GM12878 (cell line): ENCODE measurements around the gene HMGN5. TPM values are rescaled to one million over a fixed set of nuclear protein-coding genes. Genes with fewer than 3 reads are reported as not detected.

ENCODE experiments used
- ATAC-seq: fragments of 200-7000 bp; cut with Tn5 transposase; 3 replicates; pipeline ENCODE4 v1.9.1; 2020; ENCODE audit warnings: mild to moderate bottlenecking, moderate library complexity
- BruUV-seq: library from RNA; stranded (reverse); fragments of 400-500 nt; replicated peaks from 2 replicates; lab custom pipeline; 2021; lab: Mats Ljungman, UMichigan
- CTCF ChIA-PET: fragments of 300-600 bp; sonication (Branson Sonifier 250); formaldehyde crosslinking; extraction: SDS; loops from one replicate; lab custom pipeline; 2021; ENCODE audit warnings: inconsistent platforms; lab: Yijun Ruan, JAX
- POLR2A ChIA-PET: fragments of 350-600 bp; formaldehyde crosslinking; extraction: SDS; loops from one replicate; lab custom pipeline; 2021; ENCODE audit warnings: inconsistent platforms; lab: Charles Lee
- RAD21 ChIA-PET: fragments of 300-600 bp; sonication (Branson Sonifier 250); formaldehyde crosslinking; loops from one replicate; lab custom pipeline; 2023; ENCODE audit warnings: antibody characterized with exemption; ENCODE audit not compliant: unreplicated experiment; lab: Charles Lee
- SMC1A ChIA-PET: fragments of 300-600 bp; sonication (Branson Sonifier 250); formaldehyde crosslinking; loops from one replicate; lab custom pipeline; 2023; ENCODE audit not compliant: unreplicated experiment, uncharacterized antibody; lab: Charles Lee
- DNase-seq: peaks from one replicate; pipeline ENCODE4 v3.0.0-alpha.2; 2011; ENCODE audit warnings: low read depth, low spot score
- FAIRE-seq: peaks from 3 replicates; lab custom pipeline; 2011; peaks lifted over from hg19 to GRCh38; lab: Jason Lieb, UNC
- H2AFZ ChIP-seq: 2 replicates; pipeline ENCODE4 v1.6.0; 2011; ENCODE audit warnings: low read depth, low read length, control low read depth; ENCODE audit not compliant: control insufficient read depth
- H3K27ac ChIP-seq: 2 replicates; pipeline ENCODE4 v1.5.1; 2011; ENCODE audit warnings: control low read depth; ENCODE audit not compliant: control insufficient read depth, insufficient read depth
- H3K27me3 ChIP-seq, 2 experiments: replicated peaks in 1 of 2; 2 replicates each; pipeline versions ENCODE4 v1.6.0 to v1.6.1; 2011; ENCODE audit warnings: low read length in 1 of 2; ENCODE audit not compliant: control insufficient read depth in 2 of 2, insufficient read depth in 2 of 2
- H3K36me3 ChIP-seq, 2 experiments: 2 replicates each; pipeline ENCODE4 v1.5.1; 2011; ENCODE audit warnings: low read length in 1 of 2; ENCODE audit not compliant: control insufficient read depth in 2 of 2, insufficient read depth in 2 of 2
- H3K4me1 ChIP-seq: 2 replicates; pipeline ENCODE4 v1.6.1; 2011; ENCODE audit warnings: mild to moderate bottlenecking, low read length, moderate library complexity, mixed read lengths; ENCODE audit not compliant: control insufficient read depth, insufficient read depth
- H3K4me2 ChIP-seq: 2 replicates; pipeline ENCODE4 v1.6.0; 2011; ENCODE audit warnings: control low read depth; ENCODE audit not compliant: control insufficient read depth, insufficient read depth
- H3K4me3 ChIP-seq: fragments of 200-600 bp; sonication (generic); 2 replicates; pipeline ENCODE4 v1.5.1; 2016
- H3K79me2 ChIP-seq: 2 replicates; pipeline ENCODE4 v1.6.0; 2011; ENCODE audit warnings: low read length; ENCODE audit not compliant: control insufficient read depth, insufficient read depth
- H3K9ac ChIP-seq: 2 replicates; pipeline ENCODE4 v1.8.0; 2011; ENCODE audit warnings: low read length, control low read depth, mixed read lengths; ENCODE audit not compliant: control insufficient read depth, insufficient read depth
- H3K9me3 ChIP-seq: replicated peaks from 3 replicates; pipeline ENCODE4 v1.5.1; 2011; ENCODE audit warnings: mild to moderate bottlenecking, low read length; ENCODE audit not compliant: control insufficient read depth, insufficient read depth
- H4K20me1 ChIP-seq: 2 replicates; pipeline ENCODE4 v1.6.0; 2011; ENCODE audit not compliant: control insufficient read depth, insufficient read depth
- CBFB ChIP-seq: IDR thresholded peaks from 2 replicates; pipeline ENCODE4 v1.6.1; 2016; ENCODE audit warnings: antibody characterized with exemption, low read depth
- POLR2AphosphoS2 ChIP-seq: IDR thresholded peaks from 2 replicates; pipeline ENCODE4 v1.6.1; 2011; ENCODE audit warnings: low read depth, mild to moderate bottlenecking, low read length, improper control_type of control experiment, moderate library complexity
- WGBS: methylation state at CpG from one replicate; pipeline ENCODE4 v1.1.6; 2016; ENCODE audit warnings: low lambda C conversion rate; ENCODE audit not compliant: insufficient replicate concordance, insufficient coverage; ENCODE audit errors: missing lambda C conversion rate; 5-methylcytosine and 5-hydroxymethylcytosine counted together
- in situ Hi-C: fragments of 300-500 bp; cut with MboI; formaldehyde crosslinking; loops from 9 replicates; pipeline ENCODE4 v1.14.3; 2018; ENCODE audit warnings: mixed read lengths
- intact Hi-C: fragments of 100-400 bp; cut with micrococcal nuclease; formaldehyde crosslinking; loops from one replicate; pipeline ENCODE4 v1.14.2; 2022; ENCODE audit not compliant: unreplicated experiment
- polyA plus RNA-seq, 11 experiments: library from polyadenylated mRNA; depleted of rRNA in 4 of 11; unstranded in 6 of 11; stranded (reverse) in 5 of 11; fragments of >200 nt; fragmentation: Nextera tagmentation in 4 of 11; fragmentation: Illumina TruSeq in 1 of 11; extraction: Ambion mirVana in 4 of 11; extraction: Trizol in 1 of 11; gene quantifications; 1 replicate in 1 of 11; 2 replicates in 10 of 11; pipeline versions ENCODE4 v1.2.1 to v1.2.3, GENCODE V29; 2011 to 2016; ENCODE audit warnings: inconsistent platforms in 2 of 11, missing spikeins in 2 of 11, low read depth in 1 of 11
- total RNA-seq, 4 experiments: library from RNA; depleted of rRNA in 3 of 4; stranded (reverse); fragments of >200 nt in 3 of 4; fragmentation: Illumina TruSeq in 1 of 4; extraction: Trizol in 1 of 4; gene quantifications; 2 replicates each; pipeline versions ENCODE4 v1.2.1 to v1.2.3, GENCODE V29; 2013 to 2021

HMGN5 gene
- total and polyA plus RNA-seq, 10 of the 15 experiments (the other 5 are each of a cell fraction or from before 2014, with no cell fraction given): 3.5 to 93.6 (median 29.7) TPM

GRCh38 chrX:81082649-81083048 lies 119.1 kb downstream of the HMGN5 start:
- RAD21 ChIA-PET: no interaction called here
- Histone ChIP-seq H3K36me3 (no peaks in the 10 kb centered on the region), H3K9ac (no peak overlapping the region), H3K27ac (no peak overlapping the region), H2AFZ (no peak overlapping the region), H3K4me1 (no peaks in the 10 kb centered on the region), H3K79me2 (no peaks in the 10 kb centered on the region), H4K20me1 (no peaks in the 10 kb centered on the region), H3K4me2 (no peak overlapping the region), H3K9me3 (no peaks in the 10 kb centered on the region), H3K27me3 (no peaks in the 10 kb centered on the region), H3K4me3 (no peak overlapping the region)
- TF ChIP-seq CBFB: no peak
- no peak for TF ChIP-seq POLR2AphosphoS2
- POLR2A ChIA-PET: no interaction called here
- intact Hi-C loops (no loop called here), in situ Hi-C loops (no loop called here)
- no peak for FAIRE-seq
- ATAC-seq: no peak
- SMC1A ChIA-PET: no interaction called here
- BruUV-seq: no TSS peak
- DNase-seq: no peak
- 96% methylated on average over 2 of the region's 2 CpGs for whole genome bisulfite sequencing
- CTCF ChIA-PET: interaction anchor here (2.3 kb wide), 1 partner anchor 113 kb away, joined by 5 read pairs; no protein-coding TSS in a partner anchor

Other genes starting within 250 kb of the HMGN5 start
- 75.6 and 90.8 TPM in 2 replicates for gene SH3BGRL, start 189 bp upstream of the HMGN5 start, total RNA-seq (2014; rRNA removed)
- gene SH3BGRL, start 189 bp upstream of the HMGN5 start, total RNA-seq (2014; rRNA removed; fragmentation: Illumina TruSeq; extraction: Trizol): 110 and 115 TPM in 2 replicates
- gene SH3BGRL, start 189 bp upstream of the HMGN5 start, total RNA-seq (2021): 91.7 and 93.1 TPM in 2 replicates
- gene SH3BGRL, start 189 bp upstream of the HMGN5 start, polyA plus RNA-seq (2011; rRNA removed): 178 and 274 TPM in 2 replicates
- gene SH3BGRL, start 189 bp upstream of the HMGN5 start, polyA plus RNA-seq (2014; fragmentation: Illumina TruSeq; extraction: Trizol): 147 and 199 TPM in 2 replicates
- gene SH3BGRL, start 189 bp upstream of the HMGN5 start, polyA plus RNA-seq (2014; fragmentation: Nextera tagmentation; extraction: Ambion mirVana): 100 to 1,000 TPM; 127 to 145 TPM
- gene SH3BGRL, start 189 bp upstream of the HMGN5 start, polyA plus RNA-seq (2014; rRNA removed): 73.1 and 95.9 TPM in 2 replicates
- 100 to 1,000 TPM; 118 to 126 TPM for gene SH3BGRL, start 189 bp upstream of the HMGN5 start, polyA plus RNA-seq (2016; fragmentation: Nextera tagmentation; extraction: Ambion mirVana)